ENCODE results near the gene RIMKLB.

Gene RIMKLB

GRCh38 chr12:8692573-8692972, 5.2 kb upstream of the RIMKLB start:
- 0 out of 2 replicates have a peak, but pooled peaks cover 3% of the 10 kb centered on the region for H3F3A ChIP-seq (ENCODE audit: insufficient read depth, low read length)
- H3K4me3 ChIP-seq (ENCODE audit: low read depth, low read length, poor library complexity, severe bottlenecking) = peak overlapping the region; percentile 24
- H3K27me3 ChIP-seq (ENCODE audit: insufficient read depth, low read length) = no peaks in the 10 kb centered on the region
- H2AFZ ChIP-seq (ENCODE audit: low read length) = peak overlapping the region; percentile 66; the same call in 1 of the 2 replicates
- peaks cover 79% of the 10 kb centered on the region for H3K4me1 ChIP-seq (ENCODE audit: insufficient read depth, low read length, severe bottlenecking)
- no peaks in the 10 kb centered on the region for H3K9me3 ChIP-seq (ENCODE audit: low read length)
- H3K4me2 ChIP-seq (ENCODE audit: low read length) = peak overlapping the region; percentile 61
- H3K27ac ChIP-seq (ENCODE audit: low read depth, low read length, poor library complexity, severe bottlenecking) = peak overlapping the region; percentile 96
- peak overlapping the region; percentile 65 for H3K9ac ChIP-seq (ENCODE audit: low read length)
- no peaks in the 10 kb centered on the region for H4K20me1 ChIP-seq (ENCODE audit: insufficient read depth, low read length)
- H3K79me2 ChIP-seq (ENCODE audit: insufficient read depth, low read length) = no peaks in the 10 kb centered on the region
- H3K9me2 ChIP-seq (ENCODE audit: low read depth, low read length) = no peaks in the 10 kb centered on the region
- no peak for TF ChIP-seq EZH2 (IDR thresholded peaks at IDR 0.05; ENCODE audit: borderline replicate concordance, low read length)
- TF ChIP-seq, protein P1, sequence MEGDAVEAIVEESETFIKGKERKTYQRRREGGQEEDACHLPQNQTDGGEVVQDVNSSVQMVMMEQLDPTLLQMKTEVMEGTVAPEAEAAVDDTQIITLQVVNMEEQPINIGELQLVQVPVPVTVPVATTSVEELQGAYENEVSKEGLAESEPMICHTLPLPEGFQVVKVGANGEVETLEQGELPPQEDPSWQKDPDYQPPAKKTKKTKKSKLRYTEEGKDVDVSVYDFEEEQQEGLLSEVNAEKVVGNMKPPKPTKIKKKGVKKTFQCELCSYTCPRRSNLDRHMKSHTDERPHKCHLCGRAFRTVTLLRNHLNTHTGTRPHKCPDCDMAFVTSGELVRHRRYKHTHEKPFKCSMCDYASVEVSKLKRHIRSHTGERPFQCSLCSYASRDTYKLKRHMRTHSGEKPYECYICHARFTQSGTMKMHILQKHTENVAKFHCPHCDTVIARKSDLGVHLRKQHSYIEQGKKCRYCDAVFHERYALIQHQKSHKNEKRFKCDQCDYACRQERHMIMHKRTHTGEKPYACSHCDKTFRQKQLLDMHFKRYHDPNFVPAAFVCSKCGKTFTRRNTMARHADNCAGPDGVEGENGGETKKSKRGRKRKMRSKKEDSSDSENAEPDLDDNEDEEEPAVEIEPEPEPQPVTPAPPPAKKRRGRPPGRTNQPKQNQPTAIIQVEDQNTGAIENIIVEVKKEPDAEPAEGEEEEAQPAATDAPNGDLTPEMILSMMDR (IDR thresholded peaks at IDR 0.05; ENCODE audit: low read length) = no peak
- no peaks in the 10 kb centered on the region for H3K36me3 ChIP-seq (ENCODE audit: insufficient read depth, low read length)

GRCh38 chr12:8695116-8695515, 2.7 kb upstream of the RIMKLB start:
- H2AFZ ChIP-seq (ENCODE audit: low read length) = no peak overlapping the region
- 0 out of 2 replicates have a peak, but pooled peaks cover 3% of the 10 kb centered on the region for H3F3A ChIP-seq (ENCODE audit: insufficient read depth, low read length)
- H3K4me2 ChIP-seq (ENCODE audit: low read length) = peak overlapping the region; percentile 27; the same call in 1 of the 2 replicates
- TF ChIP-seq EZH2 (IDR thresholded peaks at IDR 0.05; ENCODE audit: borderline replicate concordance, low read length) = no peak
- TF ChIP-seq, protein P1 (IDR thresholded peaks at IDR 0.05; ENCODE audit: low read length) = no peak
- no peaks in the 10 kb centered on the region for H3K9me3 ChIP-seq (ENCODE audit: low read length)
- H4K20me1 ChIP-seq (ENCODE audit: insufficient read depth, low read length) = no peaks in the 10 kb centered on the region
- peaks cover 68% of the 10 kb centered on the region for H3K4me1 ChIP-seq (ENCODE audit: insufficient read depth, low read length, severe bottlenecking)
- peak overlapping the region; percentile 79 for H3K27ac ChIP-seq (ENCODE audit: low read depth, low read length, poor library complexity, severe bottlenecking)
- H3K36me3 ChIP-seq (ENCODE audit: insufficient read depth, low read length) = peaks cover 2% of the 10 kb centered on the region; the same call in 1 of the 2 replicates
- H3K79me2 ChIP-seq (ENCODE audit: insufficient read depth, low read length) = peaks cover 17% of the 10 kb centered on the region
- no peak overlapping the region for H3K4me3 ChIP-seq (ENCODE audit: low read depth, low read length, poor library complexity, severe bottlenecking)
- no peak overlapping the region for H3K9ac ChIP-seq (ENCODE audit: low read length)
- H3K27me3 ChIP-seq (ENCODE audit: insufficient read depth, low read length) = no peaks in the 10 kb centered on the region
- no peaks in the 10 kb centered on the region for H3K9me2 ChIP-seq (ENCODE audit: low read depth, low read length)

GRCh38 chr12:8696442-8697090, 1.2 kb upstream of the RIMKLB start:
- Histone ChIP-seq H3K9me2 (ENCODE audit: low read depth, low read length) (no peaks in the 10 kb centered on the region), H3F3A (ENCODE audit: insufficient read depth, low read length) (0 out of 2 replicates have a peak, but pooled peaks cover 3% of the 10 kb centered on the region), H3K4me3 (ENCODE audit: low read depth, low read length, poor library complexity, severe bottlenecking) (peak overlapping the region; percentile 93), H3K79me2 (ENCODE audit: insufficient read depth, low read length) (peaks cover 31% of the 10 kb centered on the region), H3K27ac (ENCODE audit: low read depth, low read length, poor library complexity, severe bottlenecking) (peak overlapping the region; percentile 79), H3K27me3 (ENCODE audit: insufficient read depth, low read length) (no peaks in the 10 kb centered on the region), H2AFZ (ENCODE audit: low read length) (no peak overlapping the region), H4K20me1 (ENCODE audit: insufficient read depth, low read length) (no peaks in the 10 kb centered on the region), H3K9me3 (ENCODE audit: low read length) (no peaks in the 10 kb centered on the region), H3K9ac (ENCODE audit: low read length) (peak overlapping the region; percentile 93), H3K4me1 (ENCODE audit: insufficient read depth, low read length, severe bottlenecking) (peaks cover 74% of the 10 kb centered on the region), H3K4me2 (ENCODE audit: low read length) (peak overlapping the region; percentile 87), H3K36me3 (ENCODE audit: insufficient read depth, low read length) (peaks cover 12% of the 10 kb centered on the region)
- TF ChIP-seq, protein P1 (IDR thresholded peaks at IDR 0.05; ENCODE audit: low read length) = no peak
- TF ChIP-seq EZH2 (IDR thresholded peaks at IDR 0.05; ENCODE audit: borderline replicate concordance, low read length) = no peak
